ENCODE results near the gene SLC2A1. TPM values are rescaled to one million over a fixed set of nuclear protein-coding genes. Genes with fewer than 3 reads are reported as not detected.
A peak's percentile ranks its signal among the peaks of the same experiment; 100 is the strongest.

SLC2A1 gene
- total and polyA plus RNA-seq, 9 of the 15 experiments (the other 6 are each of a cell fraction or from before 2014, with no cell fraction given): 12.6 to 153 (median 48.0) TPM

DNA sequence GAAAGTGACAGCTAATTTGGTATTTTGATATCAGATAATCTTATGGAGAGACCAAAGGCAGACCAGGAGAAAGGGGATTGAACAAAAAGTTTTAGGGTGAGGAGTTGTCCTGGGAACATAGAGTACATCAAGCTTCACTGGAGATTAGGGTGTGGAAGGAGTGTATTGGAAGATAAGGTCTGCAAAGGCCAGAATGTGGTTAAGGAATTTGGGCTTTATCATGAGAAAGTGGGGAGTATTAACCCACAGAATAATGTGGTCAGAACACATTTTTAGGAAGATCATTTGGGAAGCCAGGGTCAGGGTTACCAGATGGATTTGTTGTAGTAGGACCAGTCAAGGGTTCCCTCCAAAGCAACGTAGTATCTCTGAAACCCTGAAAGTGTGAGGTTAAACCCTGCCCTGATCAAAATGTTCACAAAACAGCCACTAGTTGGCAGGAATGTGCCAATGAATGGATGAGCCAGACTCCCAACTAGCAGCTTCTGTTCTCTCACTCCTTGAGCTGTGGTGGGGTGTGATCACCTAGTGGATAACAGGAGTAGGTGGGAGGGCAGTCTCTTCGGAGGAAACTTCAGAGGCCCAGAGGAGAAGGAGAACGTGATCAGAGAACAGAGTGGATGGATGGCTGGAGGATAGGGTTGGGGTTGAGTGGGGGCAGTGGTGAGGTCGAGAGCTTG is 35.8 kb downstream of the SLC2A1 start (continued):
- TF ChIP-seq, protein P1, sequence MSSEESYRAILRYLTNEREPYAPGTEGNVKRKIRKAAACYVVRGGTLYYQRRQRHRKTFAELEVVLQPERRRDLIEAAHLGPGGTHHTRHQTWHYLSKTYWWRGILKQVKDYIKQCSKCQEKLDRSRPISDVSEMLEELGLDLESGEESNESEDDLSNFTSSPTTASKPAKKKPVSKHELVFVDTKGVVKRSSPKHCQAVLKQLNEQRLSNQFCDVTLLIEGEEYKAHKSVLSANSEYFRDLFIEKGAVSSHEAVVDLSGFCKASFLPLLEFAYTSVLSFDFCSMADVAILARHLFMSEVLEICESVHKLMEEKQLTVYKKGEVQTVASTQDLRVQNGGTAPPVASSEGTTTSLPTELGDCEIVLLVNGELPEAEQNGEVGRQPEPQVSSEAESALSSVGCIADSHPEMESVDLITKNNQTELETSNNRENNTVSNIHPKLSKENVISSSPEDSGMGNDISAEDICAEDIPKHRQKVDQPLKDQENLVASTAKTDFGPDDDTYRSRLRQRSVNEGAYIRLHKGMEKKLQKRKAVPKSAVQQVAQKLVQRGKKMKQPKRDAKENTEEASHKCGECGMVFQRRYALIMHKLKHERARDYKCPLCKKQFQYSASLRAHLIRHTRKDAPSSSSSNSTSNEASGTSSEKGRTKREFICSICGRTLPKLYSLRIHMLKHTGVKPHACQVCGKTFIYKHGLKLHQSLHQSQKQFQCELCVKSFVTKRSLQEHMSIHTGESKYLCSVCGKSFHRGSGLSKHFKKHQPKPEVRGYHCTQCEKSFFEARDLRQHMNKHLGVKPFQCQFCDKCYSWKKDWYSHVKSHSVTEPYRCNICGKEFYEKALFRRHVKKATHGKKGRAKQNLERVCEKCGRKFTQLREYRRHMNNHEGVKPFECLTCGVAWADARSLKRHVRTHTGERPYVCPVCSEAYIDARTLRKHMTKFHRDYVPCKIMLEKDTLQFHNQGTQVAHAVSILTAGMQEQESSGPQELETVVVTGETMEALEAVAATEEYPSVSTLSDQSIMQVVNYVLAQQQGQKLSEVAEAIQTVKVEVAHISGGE (CRISPR knock-in tag; IDR thresholded peaks at IDR 0.05): no peak
- TF ChIP-seq, protein P2, sequence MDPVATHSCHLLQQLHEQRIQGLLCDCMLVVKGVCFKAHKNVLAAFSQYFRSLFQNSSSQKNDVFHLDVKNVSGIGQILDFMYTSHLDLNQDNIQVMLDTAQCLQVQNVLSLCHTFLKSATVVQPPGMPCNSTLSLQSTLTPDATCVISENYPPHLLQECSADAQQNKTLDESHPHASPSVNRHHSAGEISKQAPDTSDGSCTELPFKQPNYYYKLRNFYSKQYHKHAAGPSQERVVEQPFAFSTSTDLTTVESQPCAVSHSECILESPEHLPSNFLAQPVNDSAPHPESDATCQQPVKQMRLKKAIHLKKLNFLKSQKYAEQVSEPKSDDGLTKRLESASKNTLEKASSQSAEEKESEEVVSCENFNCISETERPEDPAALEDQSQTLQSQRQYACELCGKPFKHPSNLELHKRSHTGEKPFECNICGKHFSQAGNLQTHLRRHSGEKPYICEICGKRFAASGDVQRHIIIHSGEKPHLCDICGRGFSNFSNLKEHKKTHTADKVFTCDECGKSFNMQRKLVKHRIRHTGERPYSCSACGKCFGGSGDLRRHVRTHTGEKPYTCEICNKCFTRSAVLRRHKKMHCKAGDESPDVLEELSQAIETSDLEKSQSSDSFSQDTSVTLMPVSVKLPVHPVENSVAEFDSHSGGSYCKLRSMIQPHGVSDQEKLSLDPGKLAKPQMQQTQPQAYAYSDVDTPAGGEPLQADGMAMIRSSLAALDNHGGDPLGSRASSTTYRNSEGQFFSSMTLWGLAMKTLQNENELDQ (CRISPR knock-in tag; IDR thresholded peaks at IDR 0.05; ENCODE audit: borderline replicate concordance): no peak
- TF ChIP-seq ZNF184 (CRISPR knock-in tag; IDR thresholded peaks at IDR 0.05): no peak
- peak; percentile 44 for TF ChIP-seq DACH1 (IDR thresholded peaks at IDR 0.05; ENCODE audit: partially characterized antibody)
- TF ChIP-seq OTX1 (CRISPR knock-in tag; IDR thresholded peaks at IDR 0.05): 0 out of 2 replicates have a peak, but pooled peaks have one; percentile 30
- peak; percentile 48; the same call in 1 of the 2 replicates for TF ChIP-seq ZNF197 (CRISPR knock-in tag; IDR thresholded peaks at IDR 0.05; ENCODE audit: low read depth)
- TF ChIP-seq, protein P3, sequence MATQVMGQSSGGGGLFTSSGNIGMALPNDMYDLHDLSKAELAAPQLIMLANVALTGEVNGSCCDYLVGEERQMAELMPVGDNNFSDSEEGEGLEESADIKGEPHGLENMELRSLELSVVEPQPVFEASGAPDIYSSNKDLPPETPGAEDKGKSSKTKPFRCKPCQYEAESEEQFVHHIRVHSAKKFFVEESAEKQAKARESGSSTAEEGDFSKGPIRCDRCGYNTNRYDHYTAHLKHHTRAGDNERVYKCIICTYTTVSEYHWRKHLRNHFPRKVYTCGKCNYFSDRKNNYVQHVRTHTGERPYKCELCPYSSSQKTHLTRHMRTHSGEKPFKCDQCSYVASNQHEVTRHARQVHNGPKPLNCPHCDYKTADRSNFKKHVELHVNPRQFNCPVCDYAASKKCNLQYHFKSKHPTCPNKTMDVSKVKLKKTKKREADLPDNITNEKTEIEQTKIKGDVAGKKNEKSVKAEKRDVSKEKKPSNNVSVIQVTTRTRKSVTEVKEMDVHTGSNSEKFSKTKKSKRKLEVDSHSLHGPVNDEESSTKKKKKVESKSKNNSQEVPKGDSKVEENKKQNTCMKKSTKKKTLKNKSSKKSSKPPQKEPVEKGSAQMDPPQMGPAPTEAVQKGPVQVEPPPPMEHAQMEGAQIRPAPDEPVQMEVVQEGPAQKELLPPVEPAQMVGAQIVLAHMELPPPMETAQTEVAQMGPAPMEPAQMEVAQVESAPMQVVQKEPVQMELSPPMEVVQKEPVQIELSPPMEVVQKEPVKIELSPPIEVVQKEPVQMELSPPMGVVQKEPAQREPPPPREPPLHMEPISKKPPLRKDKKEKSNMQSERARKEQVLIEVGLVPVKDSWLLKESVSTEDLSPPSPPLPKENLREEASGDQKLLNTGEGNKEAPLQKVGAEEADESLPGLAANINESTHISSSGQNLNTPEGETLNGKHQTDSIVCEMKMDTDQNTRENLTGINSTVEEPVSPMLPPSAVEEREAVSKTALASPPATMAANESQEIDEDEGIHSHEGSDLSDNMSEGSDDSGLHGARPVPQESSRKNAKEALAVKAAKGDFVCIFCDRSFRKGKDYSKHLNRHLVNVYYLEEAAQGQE (IDR thresholded peaks at IDR 0.05; ENCODE audit: borderline replicate concordance): peak; percentile 78
- TF ChIP-seq, protein P3 (CRISPR knock-in tag; IDR thresholded peaks at IDR 0.05; ENCODE audit: low read depth): no peak
- no peak for TF ChIP-seq ZNF583 (CRISPR knock-in tag; IDR thresholded peaks at IDR 0.05)
- TF ChIP-seq RB1 (IDR thresholded peaks at IDR 0.05; ENCODE audit: low read depth): 0 out of 2 replicates have a peak, but pooled peaks have one; percentile 25
- TF ChIP-seq, protein P4, sequence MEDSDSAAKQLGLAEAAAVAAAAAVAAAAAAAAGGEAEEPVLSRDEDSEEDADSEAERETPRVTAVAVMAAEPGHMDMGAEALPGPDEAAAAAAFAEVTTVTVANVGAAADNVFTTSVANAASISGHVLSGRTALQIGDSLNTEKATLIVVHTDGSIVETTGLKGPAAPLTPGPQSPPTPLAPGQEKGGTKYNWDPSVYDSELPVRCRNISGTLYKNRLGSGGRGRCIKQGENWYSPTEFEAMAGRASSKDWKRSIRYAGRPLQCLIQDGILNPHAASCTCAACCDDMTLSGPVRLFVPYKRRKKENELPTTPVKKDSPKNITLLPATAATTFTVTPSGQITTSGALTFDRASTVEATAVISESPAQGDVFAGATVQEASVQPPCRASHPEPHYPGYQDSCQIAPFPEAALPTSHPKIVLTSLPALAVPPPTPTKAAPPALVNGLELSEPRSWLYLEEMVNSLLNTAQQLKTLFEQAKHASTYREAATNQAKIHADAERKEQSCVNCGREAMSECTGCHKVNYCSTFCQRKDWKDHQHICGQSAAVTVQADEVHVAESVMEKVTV (CRISPR knock-in tag; IDR thresholded peaks at IDR 0.05): peak; percentile 52; the same call in 1 of the 2 replicates
